GM19043 (cell line): ENCODE results near the gene CD164L2.
"Not testable (repeated sequence)": the region's sequence is repeated elsewhere in the genome, so short reads cannot be mapped to it uniquely, and the experiment has no call there.

Source experiments
- ATAC-seq: cut with Tn5 transposase; IDR thresholded peaks from one replicate; pipeline ENCODE4 v1.9.1; 2021; ENCODE audit warnings: low read depth; ENCODE audit not compliant: unreplicated experiment

CD164L2 gene

GRCh38 chr1:27383039-27383605 lies at the start of gene CD164L2:
TSS of gene CD164L2 (minus strand) at chr1:27383333. CDS start at chr1:27383239, 94 bp downstream.
- no peak for ATAC-seq

DNA sequence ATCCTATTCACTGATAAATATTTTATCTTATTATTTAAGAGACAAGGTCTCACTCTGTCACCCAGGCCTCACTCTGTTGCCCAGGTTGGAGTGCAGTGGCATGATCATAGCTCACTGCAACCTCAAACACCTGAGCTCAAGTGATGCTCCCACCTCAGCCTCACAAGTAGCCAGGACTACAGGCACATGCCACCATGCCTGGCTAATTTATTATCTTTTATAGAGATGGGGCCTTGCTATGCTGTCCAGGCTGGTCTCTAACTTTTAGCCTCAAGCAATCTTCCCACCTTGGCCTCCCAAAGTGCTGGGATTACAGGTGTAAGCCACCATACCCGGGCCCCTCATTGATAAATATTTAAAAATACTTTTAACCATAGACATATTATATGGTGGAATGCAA lies 49.6 kb upstream of the CD164L2 start:
- not testable (repeated sequence) for ATAC-seq

GRCh38 chr1:27431601-27431940 lies 48.4 kb upstream of the CD164L2 start:
- no peak for ATAC-seq

- ATAC-seq, result no peak
These were observed 47.9 kb upstream of the CD164L2 start for GRCh38 chr1:27430903-27431600.

GRCh38 chr1:27429029-27429425 lies 45.9 kb upstream of the CD164L2 start:
- ATAC-seq, result no peak

DNA sequence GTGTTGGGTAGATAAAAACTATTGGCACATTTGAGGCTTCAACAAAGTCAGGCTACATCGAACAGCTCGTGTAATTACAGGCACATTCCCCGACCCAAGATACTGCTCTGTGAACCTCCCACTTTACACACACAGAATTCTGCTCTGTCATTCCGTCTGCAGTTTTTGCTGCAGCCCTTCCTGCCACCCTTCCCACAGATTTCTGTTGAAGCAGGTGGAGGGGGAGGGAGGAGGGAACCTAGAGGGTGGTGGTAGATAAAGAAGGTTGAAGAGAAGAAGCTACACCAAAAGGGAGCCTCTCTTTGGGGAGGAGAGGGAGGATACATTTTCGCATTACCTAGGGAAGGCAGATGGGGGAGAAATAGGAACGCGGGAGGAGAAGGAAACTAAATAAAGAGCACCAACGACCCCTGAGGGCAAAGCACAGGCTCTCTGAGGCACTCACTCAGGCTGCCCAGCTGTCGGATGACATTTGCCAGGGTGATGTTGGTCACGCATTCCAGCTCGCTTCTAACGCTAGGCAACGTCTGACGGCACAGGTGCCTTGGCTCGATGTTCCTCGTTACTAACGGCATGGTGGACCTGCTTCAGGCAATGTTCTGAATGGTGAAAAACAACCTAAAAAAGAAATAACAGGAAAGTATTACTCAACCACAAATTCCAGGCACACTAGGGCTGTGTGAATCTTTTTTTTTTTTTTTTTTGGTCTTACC lies 45.3 kb upstream of the CD164L2 start:
- ATAC-seq, result no peak

GRCh38 chr1:27427816-27428315 lies 44.7 kb upstream of the CD164L2 start:
- ATAC-seq, result no peak

- no peak for ATAC-seq
These were observed 44.2 kb upstream of the CD164L2 start for GRCh38 chr1:27427329-27427728.

- no peak for ATAC-seq
These were observed 40.6 kb upstream of the CD164L2 start for GRCh38 chr1:27423709-27424108.

DNA sequence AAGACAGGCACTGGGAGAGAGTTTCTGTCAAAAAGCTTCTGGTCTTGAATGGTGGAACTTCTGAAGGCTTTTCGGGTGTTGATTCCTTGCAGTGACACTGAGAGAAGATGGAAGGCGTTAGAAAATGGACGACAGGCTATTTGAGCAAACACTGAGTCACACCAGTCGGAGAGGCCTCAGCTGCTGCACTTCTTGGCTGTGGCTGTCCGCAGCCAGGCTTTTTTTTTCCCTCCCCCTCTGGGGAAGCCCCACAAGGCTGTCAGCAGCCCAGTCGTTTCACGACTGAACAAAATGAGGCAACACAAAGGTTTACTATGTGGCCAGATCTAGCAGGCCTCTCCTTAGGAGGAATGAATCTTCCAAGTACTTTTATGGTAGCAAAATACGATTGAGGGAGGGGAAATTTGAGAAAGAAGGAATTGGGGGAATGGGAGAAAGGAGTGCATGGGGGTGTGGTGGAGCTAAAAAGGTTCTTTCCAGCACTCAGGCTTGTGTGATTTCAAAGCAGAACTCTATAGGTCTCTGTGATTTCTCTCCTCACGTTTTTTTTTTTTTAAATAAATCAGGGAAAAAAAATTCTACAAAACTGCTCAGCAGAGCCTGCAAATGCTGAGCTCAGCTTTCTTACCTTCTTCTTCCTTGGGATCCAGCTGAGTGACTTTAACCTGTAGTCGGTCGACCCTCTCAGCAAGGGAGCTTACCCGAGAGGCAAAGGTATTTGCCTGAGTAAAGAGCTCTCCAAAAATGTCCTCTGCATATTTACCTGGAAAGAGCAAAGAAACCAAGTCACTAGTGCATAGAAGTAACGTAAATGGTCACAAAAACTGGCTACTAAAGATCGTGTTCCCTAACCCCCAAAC lies 35.4 kb upstream of the CD164L2 start:
- peak; percentile 67 for ATAC-seq

DNA sequence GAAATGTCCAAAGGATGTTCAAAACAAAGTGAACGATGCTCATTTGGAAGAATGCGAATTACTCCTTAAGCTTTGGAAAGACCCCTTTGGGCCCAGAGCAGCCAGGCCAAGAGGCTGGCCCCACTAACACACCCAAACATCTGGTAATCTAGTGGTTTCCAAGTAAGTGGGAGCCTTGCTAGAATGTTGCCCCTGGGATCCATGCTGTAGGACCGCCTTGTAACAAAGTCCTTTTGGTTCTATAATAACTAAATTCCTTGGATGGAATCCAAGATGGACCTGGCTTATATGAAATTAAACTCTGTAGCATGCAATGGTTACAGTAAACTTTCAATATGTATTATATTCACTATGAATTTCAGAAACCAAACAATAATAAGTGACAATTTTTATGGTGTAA lies 34.6 kb upstream of the CD164L2 start:
- no peak for ATAC-seq

- ATAC-seq, result no peak
These were observed 33.4 kb upstream of the CD164L2 start for GRCh38 chr1:27416387-27417111.

GRCh38 chr1:27414091-27414490 lies 31.0 kb upstream of the CD164L2 start:
- ATAC-seq, result no peak

DNA sequence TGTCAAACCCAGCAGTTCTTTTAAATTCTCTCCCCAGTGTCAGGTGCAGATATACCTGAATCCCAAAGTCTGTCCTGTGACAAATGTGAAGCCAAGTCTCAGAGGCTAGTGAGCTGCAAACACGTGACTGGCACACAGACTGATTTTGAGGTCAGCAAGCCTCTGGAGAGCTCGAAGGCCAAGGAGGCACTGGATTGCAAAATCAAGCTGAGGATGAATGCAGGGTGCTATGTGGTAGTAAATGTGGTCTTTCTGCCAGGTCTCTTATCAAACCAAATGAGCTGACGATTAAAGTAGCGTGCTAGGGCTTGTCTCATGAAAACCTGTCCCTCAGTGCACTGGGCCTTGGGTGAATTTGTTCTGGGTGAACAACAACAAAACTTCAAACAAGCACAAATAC lies 29.9 kb upstream of the CD164L2 start:
- no peak for ATAC-seq

GRCh38 chr1:27412502-27412901 lies 29.4 kb upstream of the CD164L2 start:
- no peak for ATAC-seq

- no peak for ATAC-seq
These were observed 27.6 kb upstream of the CD164L2 start for GRCh38 chr1:27410709-27411108.

GRCh38 chr1:27409669-27410068 lies 26.5 kb upstream of the CD164L2 start:
- ATAC-seq, result no peak

- no peak for ATAC-seq
These were observed 25.0 kb upstream of the CD164L2 start for GRCh38 chr1:27408151-27408550.

DNA sequence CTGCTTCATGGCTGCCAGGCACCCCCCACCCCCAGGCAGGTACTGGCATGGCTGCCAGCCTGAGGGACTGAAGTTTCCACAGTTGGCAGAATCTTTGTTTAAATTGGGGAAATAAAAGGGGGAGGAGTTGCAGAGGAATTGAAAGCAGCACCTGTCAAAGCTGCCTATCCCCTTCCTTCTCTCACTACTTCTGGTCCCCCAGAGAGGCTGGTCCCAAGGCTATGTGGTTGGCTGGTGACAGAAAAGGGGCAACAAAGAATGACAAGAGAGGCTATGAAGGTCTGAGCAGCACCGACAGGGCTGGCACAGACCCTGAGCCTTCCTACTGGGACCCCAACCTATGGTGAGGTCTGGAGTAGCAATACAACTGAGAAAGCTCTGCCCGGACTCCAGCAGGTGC lies 23.7 kb upstream of the CD164L2 start:
- ATAC-seq, result not testable (repeated sequence)

GRCh38 chr1:27406362-27406680 lies 23.2 kb upstream of the CD164L2 start:
- ATAC-seq, result no peak
